Stimulated activated naive CD8-positive, alpha-beta T cell treated with anti-CD3 and anti-CD28 coated beads, Interleukin-15, Interleukin-2, amounts not matched to agents 100 ng/mL and 50 ng/mL, for 24 hours (primary cell): ENCODE data around the gene SS18L1.

Source experiments
- H3K27ac Mint-ChIP-seq: one replicate; pipeline ENCODE4 v1.8.0; 2021; ENCODE audit warnings: mild to moderate bottlenecking, mixed read lengths
- H3K27me3 Mint-ChIP-seq: one replicate; pipeline ENCODE4 v1.8.0; 2021; ENCODE audit warnings: mixed read lengths
- H3K36me3 Mint-ChIP-seq: one replicate; pipeline ENCODE4 v1.8.0; 2021; ENCODE audit warnings: low read depth, mixed read lengths
- H3K4me1 Mint-ChIP-seq: one replicate; pipeline ENCODE4 v1.8.0; 2021; ENCODE audit warnings: low read depth, mixed read lengths
- H3K4me3 Mint-ChIP-seq: one replicate; pipeline ENCODE4 v1.8.0; 2021; ENCODE audit warnings: mild to moderate bottlenecking, mixed read lengths
- H3K9me3 Mint-ChIP-seq: one replicate; pipeline ENCODE4 v1.8.0; 2021; ENCODE audit warnings: mixed read lengths

SS18L1 gene

DNA sequence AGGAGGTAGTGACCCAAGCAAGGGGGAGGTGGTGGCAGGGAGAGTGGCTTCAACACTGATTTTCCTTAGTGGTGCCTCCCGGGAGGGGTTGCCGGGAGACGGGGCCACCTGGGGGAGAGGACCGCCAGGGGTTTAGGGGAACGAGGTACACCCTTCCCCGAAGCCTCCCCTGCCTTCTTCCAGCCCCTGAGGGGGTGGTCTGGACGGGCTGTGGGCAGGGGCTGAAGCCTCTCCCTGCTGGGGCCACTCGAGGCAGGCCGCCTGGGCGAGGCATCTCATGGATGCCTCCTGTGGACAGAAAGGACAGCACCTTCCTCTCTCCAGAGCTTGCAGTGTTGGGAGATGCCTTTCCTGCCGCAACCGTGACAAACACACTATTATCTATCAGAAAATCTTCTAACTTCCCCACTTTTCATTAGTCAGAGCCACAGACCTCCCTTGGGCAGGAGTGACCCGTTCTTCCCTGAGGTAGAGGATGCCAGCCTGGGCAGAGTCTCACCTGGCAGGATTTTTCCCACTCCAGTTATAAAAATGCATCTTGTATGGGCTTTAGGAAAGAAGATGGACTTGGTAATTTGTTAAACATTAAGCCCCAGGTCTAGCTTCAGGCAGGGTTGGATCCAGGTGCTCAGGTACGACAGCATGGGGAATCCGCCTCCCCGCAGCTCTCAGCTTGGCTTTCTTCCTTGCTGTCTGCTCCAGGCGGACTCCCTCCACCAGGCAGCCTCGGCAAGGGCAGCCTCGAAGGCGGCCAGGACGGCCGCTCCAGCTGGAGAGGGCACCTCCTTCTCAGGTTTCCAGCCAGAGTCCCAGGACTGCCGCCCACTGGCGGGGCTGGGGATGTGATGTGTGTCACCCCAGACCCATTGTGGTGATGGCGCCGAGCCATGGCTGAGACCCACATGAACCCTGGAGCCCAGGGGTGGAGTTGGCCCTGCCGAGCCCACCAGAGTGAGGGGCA is 65.5 kb downstream of the SS18L1 start:
- no peak overlapping the region for H3K27ac Mint-ChIP-seq
- no peaks in the 10 kb centered on the region for H3K4me1 Mint-ChIP-seq
- H3K4me3 Mint-ChIP-seq, result no peak overlapping the region
- H3K9me3 Mint-ChIP-seq, result no peaks in the 10 kb centered on the region
- H3K36me3 Mint-ChIP-seq, result no peaks in the 10 kb centered on the region
- H3K27me3 Mint-ChIP-seq, result peaks cover 3% of the 10 kb centered on the region

DNA sequence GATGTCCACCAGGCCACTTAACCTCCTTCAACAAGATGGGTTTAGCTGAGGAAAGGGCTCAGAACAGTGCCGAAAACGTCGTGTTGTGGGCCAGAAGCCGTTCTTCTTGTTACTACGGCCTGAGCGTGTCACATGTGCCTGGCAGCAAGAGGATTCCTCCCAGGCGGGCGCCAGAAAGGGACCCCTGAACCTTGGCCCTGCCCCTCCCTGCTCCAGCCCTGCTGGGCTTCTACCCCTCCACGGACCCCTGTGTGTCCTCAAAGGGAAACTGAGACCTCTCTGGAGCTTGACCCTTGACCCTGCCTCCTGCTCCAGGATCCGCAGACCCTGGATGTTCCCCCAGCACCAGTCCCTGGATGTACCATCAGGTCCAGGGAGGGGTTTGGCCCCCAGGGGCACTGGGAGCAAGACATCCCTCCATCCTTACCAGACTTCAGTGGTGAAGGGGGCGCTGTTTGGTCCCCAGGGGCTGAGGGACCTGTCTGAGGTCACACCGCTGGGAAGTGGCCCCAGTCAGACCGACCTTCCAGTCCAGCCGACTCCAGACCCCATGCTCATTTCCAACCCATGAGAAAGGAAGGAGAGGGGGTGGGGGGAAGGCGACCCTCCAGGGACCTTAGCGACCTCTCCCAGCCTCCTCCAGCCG is 66.4 kb downstream of the SS18L1 start:
- no peaks in the 10 kb centered on the region for H3K36me3 Mint-ChIP-seq
- no peaks in the 10 kb centered on the region for H3K4me1 Mint-ChIP-seq
- H3K4me3 Mint-ChIP-seq, result no peak overlapping the region
- peaks cover 6% of the 10 kb centered on the region for H3K27me3 Mint-ChIP-seq
- H3K9me3 Mint-ChIP-seq, result no peaks in the 10 kb centered on the region
- H3K27ac Mint-ChIP-seq, result no peak overlapping the region

DNA sequence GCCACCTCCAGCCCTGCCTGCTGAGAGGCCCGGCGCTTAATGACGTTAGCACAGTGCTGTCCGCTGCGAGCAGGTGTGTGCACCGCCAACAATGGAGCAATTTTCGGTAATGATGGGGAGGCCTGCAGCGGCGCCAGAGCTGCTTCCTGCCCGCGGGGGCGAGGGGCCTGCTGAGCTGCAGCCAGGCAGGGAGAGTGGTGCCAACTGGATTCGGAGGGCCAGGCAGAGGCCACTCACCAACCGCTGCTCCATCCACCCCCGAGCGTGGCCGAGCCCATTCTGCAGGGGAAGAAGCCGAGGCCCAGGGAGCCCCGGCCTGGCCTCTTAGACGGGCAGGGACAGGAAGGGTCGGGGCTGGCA is 66.9 kb downstream of the SS18L1 start:
- no peaks in the 10 kb centered on the region for H3K9me3 Mint-ChIP-seq
- H3K36me3 Mint-ChIP-seq, result no peaks in the 10 kb centered on the region
- no peak overlapping the region for H3K27ac Mint-ChIP-seq
- no peak overlapping the region for H3K4me3 Mint-ChIP-seq
- peaks cover 10% of the 10 kb centered on the region for H3K27me3 Mint-ChIP-seq
- no peaks in the 10 kb centered on the region for H3K4me1 Mint-ChIP-seq

DNA sequence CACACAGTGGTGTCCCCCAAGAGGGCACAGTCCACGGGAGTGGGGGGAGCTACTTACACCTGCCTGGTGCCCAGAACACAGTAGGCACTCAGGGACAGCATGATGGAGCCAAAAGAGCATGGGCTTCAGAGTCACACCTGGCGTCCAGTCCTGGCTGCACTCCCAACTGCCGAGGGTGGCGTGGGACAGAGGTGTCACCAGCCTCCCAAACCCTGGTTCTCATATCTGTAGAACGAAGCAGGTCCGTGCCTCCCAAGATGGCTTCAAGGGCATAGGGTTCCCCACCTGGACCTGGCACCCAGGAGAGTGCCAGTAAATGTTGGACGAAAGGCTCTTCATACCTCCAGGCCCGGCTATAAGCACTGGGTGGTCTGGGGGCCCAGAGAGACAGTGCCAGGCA is 67.6 kb downstream of the SS18L1 start:
- no peak overlapping the region for H3K27ac Mint-ChIP-seq
- no peaks in the 10 kb centered on the region for H3K4me1 Mint-ChIP-seq
- H3K27me3 Mint-ChIP-seq, result peaks cover 10% of the 10 kb centered on the region
- H3K9me3 Mint-ChIP-seq, result no peaks in the 10 kb centered on the region
- no peaks in the 10 kb centered on the region for H3K36me3 Mint-ChIP-seq
- no peak overlapping the region for H3K4me3 Mint-ChIP-seq

DNA sequence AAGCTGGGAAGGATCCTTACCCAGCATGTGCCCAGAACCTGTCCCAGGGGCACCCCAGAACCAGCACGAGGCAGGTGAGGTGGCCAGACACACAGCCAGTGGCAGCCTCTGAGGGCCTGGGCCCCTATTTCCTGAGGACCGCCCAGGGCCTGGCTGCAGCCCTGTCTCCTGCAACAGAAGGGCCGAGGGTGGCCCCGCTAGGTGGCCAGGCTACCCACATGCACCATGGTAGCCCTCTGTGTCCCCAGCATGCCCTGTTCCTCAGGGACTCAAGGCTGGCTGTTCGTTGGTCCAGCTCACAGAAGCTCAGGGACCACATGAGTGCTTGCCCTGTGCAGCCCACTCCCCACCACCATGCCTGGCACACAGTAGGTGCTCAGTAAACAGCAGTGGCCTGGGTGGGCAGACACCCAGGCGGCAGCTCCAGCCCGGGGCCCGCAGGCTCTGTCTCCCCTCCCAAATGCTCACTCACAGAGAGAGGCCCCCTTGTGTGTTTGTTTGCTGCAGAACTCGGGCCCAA is 68.3 kb downstream of the SS18L1 start:
- Mint-ChIP-seq H3K4me1 (no peaks in the 10 kb centered on the region), H3K9me3 (no peaks in the 10 kb centered on the region), H3K27me3 (peaks cover 10% of the 10 kb centered on the region), H3K27ac (no peak overlapping the region), H3K4me3 (no peak overlapping the region), H3K36me3 (no peaks in the 10 kb centered on the region)

DNA sequence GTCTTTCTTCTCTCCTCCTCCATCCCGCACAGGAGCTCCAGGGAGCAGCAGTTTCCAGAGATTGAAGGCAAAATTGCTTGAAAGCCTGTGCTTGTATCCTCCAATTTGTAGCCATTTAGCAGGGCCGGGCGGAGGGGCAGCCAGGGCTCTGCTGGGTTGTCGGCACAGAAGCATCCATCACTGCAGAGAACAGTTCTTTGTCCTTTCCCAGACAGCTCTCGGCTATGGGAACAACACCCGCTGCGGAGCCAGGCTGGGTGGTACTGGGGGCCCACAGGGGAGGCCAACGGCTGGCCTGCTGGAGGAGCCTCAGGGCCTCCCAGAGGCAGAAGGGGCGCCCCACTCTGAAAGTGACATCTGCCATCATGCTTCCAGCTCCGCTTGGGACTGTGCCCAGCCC is 68.7 kb downstream of the SS18L1 start:
- H3K9me3 Mint-ChIP-seq, result no peaks in the 10 kb centered on the region
- H3K36me3 Mint-ChIP-seq, result no peaks in the 10 kb centered on the region
- no peaks in the 10 kb centered on the region for H3K4me1 Mint-ChIP-seq
- no peak overlapping the region for H3K4me3 Mint-ChIP-seq
- H3K27ac Mint-ChIP-seq, result no peak overlapping the region
- H3K27me3 Mint-ChIP-seq, result peaks cover 13% of the 10 kb centered on the region

DNA sequence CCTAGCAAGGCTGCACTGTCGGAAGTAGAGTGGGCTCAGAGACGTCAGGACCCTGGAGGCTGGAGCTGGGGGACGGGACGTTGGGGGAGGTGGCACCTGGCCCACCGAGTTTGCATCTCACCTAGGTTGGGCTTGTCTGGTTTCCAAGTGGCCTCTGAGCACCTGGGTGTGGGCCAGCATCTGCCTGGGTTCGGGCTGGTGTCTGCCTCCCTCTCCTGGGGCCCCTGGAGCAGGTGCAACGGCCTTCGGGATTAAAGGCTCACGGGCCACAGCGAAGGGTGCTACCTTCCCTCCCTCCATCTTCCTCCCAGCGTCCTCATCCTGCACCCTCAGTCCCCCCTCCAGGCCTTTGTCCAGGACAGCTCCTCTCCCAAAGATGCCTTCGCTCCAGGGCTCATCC is 70.5 kb downstream of the SS18L1 start:
- H3K36me3 Mint-ChIP-seq, result no peaks in the 10 kb centered on the region
- no peaks in the 10 kb centered on the region for H3K4me1 Mint-ChIP-seq
- peaks cover 20% of the 10 kb centered on the region for H3K27me3 Mint-ChIP-seq
- H3K27ac Mint-ChIP-seq, result no peak overlapping the region
- H3K4me3 Mint-ChIP-seq, result no peak overlapping the region
- no peaks in the 10 kb centered on the region for H3K9me3 Mint-ChIP-seq

DNA sequence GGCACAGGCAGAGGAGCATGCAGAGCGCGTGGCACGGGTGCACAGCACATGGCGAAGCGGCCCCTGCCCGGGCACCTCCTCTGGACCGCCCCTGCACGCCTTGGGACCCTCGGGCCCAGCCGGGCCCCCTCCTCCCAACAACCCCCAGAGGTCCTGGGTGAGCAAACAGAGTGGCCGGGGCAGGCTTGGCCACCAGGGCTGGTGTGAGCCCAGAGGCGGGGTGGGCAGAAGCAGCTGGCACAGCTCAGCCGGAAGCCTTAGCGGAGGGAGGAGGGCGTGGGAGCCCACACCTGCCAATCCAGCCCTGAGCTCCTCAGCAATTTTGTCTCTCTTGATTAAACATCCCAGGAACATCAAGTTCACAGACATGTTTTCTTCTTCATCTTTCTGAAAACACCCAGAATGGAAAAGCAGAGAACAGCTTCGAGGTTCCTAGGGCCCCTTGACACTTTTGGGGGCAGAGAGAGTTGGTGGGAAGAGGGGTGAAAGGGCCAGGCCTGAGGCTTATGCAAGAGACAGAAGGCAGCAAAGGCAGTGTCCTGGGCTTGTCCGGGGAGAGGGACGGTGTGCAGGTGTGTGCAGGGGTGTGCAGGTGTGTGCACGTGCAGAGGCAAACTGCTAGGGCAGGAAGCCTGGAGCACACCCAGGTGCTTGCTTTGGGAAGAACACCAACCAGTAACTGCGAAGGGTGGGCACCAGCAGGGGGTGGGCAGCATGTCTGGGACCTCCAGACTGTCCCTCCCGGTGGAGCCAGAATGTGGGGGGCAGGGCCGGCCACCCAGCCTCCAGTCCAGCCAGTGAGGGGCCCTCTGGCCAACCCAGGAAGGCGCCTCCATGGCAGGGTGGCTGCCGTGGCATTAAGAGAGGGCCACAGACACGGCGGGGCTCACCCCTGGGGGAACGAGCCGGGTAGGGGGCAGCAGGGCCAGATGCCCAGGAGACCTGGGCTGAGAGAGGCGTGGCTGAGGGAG is 71.7 kb downstream of the SS18L1 start:
- H3K36me3 Mint-ChIP-seq, result no peaks in the 10 kb centered on the region
- H3K9me3 Mint-ChIP-seq, result no peaks in the 10 kb centered on the region
- no peak overlapping the region for H3K4me3 Mint-ChIP-seq
- peaks cover 25% of the 10 kb centered on the region for H3K27me3 Mint-ChIP-seq
- no peak overlapping the region for H3K27ac Mint-ChIP-seq
- no peaks in the 10 kb centered on the region for H3K4me1 Mint-ChIP-seq

DNA sequence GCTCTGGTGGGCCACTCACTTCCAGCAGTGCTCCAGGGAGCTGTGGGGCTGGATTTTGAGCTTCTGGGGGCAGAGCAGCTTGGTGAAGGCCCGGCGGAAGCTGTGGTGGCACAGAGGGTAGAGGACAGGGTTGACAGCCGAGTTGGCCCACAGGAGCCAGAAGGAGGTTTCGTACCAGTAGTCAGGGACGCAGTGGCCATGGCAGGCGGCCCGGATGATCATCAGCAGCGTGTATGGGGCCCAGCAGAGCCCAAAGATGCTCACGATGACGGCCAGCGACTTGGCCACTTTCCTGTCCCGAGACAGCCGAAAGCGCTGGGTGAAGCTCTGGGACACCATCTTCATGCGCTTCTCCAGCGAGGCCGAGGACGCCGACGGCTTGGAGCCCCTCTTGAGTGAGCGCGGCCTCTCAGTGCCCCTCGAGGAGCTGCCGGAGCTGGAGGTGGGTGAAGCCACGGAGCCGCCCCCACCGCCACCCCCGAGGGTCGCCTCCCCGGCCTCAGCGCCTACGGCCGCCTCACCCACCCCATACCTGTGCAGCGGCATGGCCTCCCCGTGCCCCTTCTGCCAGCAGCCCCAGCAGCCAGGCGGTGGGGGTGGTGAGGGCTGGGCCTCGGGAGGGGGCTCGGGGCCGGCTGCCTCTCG is 72.5 kb downstream of the SS18L1 start:
- no peaks in the 10 kb centered on the region for H3K9me3 Mint-ChIP-seq
- H3K36me3 Mint-ChIP-seq, result no peaks in the 10 kb centered on the region
- no peak overlapping the region for H3K27ac Mint-ChIP-seq
- no peak overlapping the region for H3K4me3 Mint-ChIP-seq
- H3K27me3 Mint-ChIP-seq, result peaks cover 28% of the 10 kb centered on the region
- H3K4me1 Mint-ChIP-seq, result no peaks in the 10 kb centered on the region

DNA sequence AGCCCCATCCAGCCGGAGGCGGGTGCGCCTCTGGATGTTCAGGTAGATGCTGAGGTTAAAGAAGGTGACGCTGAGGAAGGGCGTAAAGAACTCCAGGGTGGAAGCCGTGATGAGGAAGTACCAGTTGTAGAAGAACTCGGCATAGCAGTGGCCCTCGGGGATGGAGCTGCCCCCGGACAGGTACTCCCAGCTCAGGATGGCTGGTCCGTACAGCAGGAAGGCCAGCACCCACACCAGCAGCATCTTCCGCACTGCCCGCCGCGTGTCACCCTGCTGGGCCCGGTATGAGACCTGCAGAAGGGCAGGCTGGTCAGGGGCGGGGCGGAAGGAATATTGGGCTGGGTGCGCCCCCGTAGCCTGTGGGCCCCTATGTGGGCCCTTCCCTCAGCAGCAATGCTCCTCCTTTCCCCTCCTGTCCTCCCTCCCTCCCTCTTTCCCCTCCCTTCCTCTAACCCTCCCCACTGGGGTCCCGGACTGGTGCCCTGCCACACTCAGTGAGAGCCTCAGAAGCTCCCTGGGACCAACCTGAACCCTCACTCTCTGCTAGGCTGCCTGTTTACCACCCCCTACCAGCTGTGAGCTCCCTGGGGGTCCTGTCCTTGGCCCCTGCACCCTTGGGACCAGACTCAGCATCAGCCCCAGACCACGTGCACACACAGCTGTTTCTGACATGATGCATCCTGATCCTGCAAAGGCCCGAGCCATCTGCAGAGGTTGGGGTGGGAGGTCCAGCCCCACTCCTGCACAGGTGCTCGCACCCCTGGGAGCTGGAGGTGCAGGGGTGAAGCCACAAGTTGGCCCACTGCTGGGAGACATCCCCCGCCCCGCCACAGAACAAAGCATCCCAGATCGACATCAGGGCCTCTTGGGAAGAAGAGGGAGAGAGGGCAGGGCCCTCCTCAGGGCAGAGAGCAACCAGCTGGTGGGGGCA is 73.3 kb downstream of the SS18L1 start:
- H3K36me3 Mint-ChIP-seq, result no peaks in the 10 kb centered on the region
- H3K4me1 Mint-ChIP-seq, result no peaks in the 10 kb centered on the region
- H3K27ac Mint-ChIP-seq, result no peak overlapping the region
- no peak overlapping the region for H3K4me3 Mint-ChIP-seq
- H3K27me3 Mint-ChIP-seq, result peaks cover 34% of the 10 kb centered on the region
- no peaks in the 10 kb centered on the region for H3K9me3 Mint-ChIP-seq

DNA sequence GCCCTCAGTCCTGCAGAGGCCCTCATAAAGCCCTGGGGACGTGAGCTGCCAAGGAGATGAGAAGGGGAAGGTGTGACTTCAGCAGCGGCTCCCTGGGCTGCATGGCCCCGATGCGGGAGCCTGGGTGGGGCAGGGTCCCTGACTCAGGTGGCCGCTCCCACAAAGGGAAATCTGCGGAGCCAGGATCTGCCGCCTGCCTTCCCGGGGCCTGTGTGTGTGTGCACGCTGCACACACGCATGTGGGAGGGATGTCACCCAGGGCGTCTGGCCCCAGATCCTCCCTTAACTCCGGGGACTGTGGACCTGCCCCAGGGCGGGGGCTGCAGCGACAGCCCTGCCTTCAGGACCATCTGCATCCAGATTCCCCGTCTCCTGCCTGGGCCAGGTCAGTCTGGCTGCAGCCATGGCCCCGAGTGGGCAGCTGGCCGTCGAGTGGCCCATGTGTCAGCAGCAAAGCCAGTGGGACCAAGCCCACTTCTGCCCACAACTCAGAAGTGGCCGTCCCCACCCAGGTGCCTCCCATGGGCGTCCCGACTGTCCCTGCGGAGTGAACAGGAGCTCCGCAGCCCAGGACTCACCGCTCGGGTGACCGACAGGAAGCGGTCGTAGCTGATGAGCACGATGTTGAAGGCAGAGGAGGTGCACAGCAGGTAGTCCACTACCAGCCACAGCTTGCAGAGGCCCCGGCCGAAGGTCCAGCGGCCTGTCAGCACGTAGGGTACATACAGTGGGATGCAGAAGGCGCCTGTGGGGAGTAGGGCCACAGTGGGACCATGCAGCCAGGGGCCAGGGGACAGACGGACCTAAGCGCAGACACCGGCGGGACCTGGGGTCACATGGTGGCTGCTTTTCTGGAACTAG is 74.6 kb downstream of the SS18L1 start:
- peaks cover 35% of the 10 kb centered on the region for H3K27me3 Mint-ChIP-seq
- H3K27ac Mint-ChIP-seq, result no peak overlapping the region
- H3K4me3 Mint-ChIP-seq, result no peak overlapping the region
- no peaks in the 10 kb centered on the region for H3K9me3 Mint-ChIP-seq
- no peaks in the 10 kb centered on the region for H3K4me1 Mint-ChIP-seq
- no peaks in the 10 kb centered on the region for H3K36me3 Mint-ChIP-seq

DNA sequence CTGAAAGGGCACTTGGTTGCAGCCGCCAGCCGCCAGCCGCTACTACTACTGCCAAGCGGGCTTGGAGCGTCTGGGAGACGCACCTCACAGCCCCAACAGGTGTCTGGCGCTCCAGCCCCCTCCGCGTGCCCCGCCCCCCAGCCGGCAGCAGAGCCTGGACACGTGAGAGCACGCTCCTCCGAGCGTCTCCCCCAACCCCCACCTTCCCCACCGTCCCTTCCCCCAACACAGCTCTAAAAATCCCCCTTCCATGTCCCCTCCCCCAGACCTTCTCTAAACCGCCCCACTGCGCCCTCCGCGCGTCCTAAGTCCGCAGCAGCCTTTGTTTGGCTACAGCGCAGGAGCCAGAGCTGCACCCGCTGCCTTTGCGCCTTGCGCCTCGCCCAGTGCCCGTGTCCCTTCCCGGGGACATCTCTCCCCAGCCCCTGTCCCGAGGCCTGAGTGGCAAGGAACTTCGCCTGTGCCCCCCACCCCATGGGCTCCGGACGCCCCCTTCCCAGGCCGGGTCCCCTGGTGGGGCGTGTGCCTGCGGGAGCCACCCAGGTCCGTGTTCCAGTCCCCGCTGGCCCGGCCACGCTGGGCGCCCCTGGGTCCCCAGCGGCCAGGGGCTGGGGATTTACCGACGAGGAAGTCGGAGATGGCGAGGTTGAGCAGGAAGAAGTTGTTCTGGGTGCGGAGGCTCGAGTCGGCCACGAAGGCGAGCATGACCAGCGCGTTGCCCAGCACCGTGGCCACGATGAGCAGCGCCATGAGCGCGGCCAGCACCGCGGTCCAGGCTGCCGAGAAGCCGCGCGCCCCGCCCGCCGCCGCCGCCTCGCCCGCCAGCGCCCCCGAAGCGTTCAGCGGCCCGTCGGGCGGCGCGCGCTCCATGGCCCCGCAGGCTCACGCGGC is 75.8 kb downstream of the SS18L1 start:
- Mint-ChIP-seq H3K9me3 (no peaks in the 10 kb centered on the region), H3K27ac (no peak overlapping the region), H3K4me1 (no peaks in the 10 kb centered on the region), H3K27me3 (peaks cover 36% of the 10 kb centered on the region), H3K36me3 (no peaks in the 10 kb centered on the region), H3K4me3 (no peak overlapping the region)
